ENCODE data around the gene TMEM229B.

The TMEM229B gene

GRCh38 chr14:67425608-67426007 lies 62.9 kb downstream of the TMEM229B start:
- no peak for DNase-seq

DNA sequence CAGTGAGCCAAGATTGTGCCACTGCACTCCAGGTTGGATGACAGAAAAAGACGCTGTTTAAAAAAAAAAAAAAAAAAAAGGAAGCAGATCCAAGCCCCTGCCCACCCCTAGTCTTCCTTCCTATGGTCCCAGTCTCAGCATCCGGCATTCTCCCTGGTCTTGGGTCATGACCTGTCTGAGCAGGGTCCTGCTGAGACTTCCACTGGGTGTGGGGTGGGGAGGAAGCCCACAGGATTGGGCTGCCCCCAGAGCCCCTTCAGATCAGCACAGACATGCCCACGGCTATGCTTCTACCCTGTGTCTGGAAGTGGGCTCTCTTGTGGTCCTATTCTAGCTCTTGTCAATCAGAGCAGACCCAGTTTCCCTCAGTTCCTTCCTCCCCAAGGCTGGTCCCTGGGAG lies 64.0 kb downstream of the TMEM229B start:
- DNase-seq, result no peak

DNA sequence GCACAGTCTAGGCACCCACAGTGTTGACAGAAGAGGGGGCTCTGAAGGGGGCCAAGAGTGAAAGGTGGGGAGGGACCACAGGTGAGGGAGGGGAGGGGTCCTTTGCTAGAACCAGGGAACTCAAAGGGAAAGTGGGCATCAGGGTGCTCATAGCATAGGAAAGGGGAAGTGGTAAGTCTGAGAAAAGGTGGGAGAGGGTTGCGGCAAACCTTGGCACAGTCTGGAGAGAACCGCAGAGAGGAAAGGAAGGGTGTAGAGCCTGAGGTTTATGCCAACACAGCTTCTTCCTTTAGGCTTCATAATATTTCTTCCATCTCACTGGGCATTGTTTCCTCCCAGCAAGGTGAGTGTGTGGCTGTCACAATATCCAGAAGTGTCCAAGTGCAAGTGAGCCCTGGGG lies 65.1 kb downstream of the TMEM229B start:
- no peak for DNase-seq

- no peak for DNase-seq
Measured at GRCh38 chr14:67421356-67422224, 66.9 kb downstream of the TMEM229B start.

Data from hypothalamus (tissue), 51 donors.